Stimulated activated CD4-positive, alpha-beta T cell treated with anti-CD3 and anti-CD28 coated beads, Interleukin-1b, Interleukin-23, amount 100 ng/mL, for 24 hours (primary cell): ENCODE data around the gene TMEM242.
A peak's percentile ranks its signal among the peaks of the same experiment; 100 is the strongest.
"Not testable (repeated sequence)": the region's sequence is repeated elsewhere in the genome, so short reads cannot be mapped to it uniquely, and the experiment has no call there.

ENCODE experiments used
- DNase-seq, 4 experiments: peaks; one replicate each; pipeline ENCODE4 v3.0.0-alpha.2; 2020; ENCODE audit warnings: low read depth in 4 of 4, low spot score in 1 of 4

The TMEM242 gene

DNA sequence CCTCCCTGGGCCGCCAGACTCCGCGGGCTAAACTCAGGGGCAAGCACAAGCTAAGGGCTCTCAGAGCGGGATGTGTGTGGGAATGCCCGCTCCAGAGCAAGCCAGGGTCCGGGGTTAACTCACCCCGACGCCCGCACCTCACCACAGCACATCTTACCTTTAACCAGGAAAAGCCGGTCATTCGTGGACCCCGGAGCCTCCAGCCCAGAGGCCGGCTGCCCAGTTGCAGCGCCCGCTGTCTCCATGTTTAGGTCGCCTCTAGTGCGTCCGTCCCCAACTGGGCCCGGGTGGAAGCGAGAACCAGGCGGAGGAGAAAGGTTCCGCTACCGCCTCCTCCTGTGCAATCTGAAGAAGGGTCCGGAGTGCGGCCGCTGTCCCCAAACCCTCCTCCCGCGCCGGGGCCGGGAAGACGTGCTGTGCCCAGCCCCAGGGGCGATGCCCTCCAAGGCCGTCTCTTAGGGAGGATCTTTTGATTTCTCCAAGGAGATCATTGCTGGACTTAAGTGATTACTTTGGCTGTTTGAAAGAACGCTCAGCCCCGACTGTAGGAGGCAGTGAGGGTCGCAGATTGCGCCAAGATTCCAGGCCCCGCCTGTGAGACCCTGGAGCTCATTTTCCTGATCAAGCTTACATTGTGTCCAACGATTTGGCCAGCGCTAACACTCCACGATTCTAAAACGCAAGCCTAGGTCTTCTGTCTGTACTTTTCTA is at the start of gene TMEM242:
TSS of gene TMEM242 (minus strand) at position 265 of the 711 bp plus-strand sequence. CDS start at position 245, 20 bp downstream.
- DNase-seq: peak; percentile 65 to 86 (median 82)

DNA sequence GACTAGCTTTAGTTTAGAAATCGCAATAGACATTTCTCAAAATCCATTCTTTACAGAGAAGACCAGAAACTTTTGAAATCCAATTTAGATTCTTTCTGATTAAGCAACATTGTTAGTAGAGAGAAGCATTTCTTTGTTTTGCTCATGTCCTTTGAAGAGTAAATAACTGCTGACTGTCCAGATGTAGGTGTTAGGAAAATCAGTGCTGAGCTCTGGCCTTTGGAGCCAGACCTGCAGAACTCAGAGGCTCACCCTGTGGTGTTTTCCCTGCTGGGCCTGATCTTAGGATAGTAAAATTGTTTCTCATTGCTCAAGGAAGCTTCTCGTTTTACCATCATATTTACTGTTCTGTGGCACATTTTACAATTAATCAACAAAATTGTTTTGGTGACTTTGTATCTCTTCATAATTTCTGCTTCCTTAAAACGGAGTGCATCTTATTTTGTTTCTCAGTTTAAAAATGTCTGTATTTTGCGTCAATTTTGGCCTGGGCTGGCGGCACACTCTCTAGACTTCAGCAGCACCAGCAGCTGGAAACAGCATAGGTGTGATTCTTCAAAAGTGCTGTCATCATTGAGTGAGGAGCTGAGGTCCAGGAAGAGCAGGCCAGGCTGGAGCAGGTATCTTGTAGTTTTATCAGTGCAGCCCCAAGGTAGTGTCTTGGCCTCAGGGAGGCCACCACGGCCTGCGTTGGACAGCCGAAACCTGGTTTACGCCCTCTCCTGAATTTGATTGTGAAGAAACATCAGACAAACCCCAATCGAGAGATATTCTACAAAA is 49.4 kb upstream of the TMEM242 start:
- DNase-seq: no peak

DNA sequence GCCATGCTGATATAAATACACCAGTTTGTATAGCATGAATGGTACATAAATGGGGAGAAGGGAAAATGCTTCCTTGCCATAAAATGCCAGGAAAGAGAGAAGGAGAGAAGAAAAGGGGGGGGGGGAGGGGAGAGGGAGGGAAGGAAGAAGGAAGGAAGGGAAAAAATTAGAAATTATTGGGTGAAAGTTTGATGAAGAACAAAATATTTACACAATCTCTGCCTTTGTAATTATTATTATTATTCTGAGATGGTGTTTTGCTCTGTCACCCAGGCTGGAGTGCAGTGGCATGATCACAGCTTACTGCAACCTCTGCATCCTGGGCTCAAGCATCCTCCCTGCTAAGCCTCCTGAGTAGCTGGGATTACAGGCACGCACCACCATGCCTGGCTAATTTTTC is 47.4 kb upstream of the TMEM242 start:
- no peak for DNase-seq

DNA sequence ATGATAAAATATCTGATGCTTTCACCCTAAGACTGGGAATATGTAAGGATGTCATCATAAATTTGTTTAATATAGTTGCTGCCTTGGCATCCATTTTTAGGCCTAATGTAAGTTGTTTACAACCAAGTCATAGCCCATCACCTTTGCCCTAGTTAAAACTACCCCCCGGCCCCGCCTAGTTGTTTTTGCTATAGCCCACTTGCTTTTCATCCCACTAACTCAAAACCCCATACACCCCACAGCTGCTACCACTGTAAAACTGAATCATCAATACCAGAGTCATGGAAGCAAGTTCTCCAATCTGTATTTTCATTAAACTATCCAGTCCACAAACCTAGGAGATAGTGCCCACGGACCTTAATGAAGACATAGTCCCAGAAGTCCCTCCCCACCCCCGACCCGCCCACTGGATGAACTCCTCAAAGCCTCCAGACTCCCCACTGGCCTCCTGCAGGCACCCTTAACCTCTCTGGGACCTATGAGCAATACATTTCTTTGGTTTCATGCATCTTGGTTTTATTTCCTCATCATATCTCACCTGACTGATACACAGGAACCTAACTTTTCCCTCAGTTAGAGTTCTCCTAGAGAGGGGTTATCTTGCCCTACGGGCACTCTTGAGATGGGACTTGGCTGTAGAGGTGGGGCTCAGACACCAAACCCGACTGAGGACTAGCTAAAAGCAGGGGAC is 45.2 kb upstream of the TMEM242 start:
- no peak for DNase-seq

DNA sequence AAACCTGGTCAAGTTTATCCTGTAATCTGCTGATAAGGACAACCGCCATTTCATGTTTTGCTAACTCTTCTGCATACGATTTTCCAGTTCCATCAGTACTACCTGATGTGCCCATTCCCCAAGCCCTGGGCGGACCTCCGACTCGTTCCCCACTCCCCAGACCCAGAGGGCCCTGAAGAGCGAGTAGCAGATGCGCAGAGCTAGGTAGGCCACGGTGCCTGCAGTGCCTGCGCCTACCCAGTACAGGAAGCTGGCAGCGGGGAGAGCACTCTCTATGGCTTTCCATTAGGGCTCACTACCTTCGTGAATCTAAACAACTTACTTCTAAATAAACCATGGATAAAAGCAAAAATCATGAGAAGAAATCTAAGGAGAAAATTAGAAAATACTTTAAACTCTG is 43.3 kb upstream of the TMEM242 start:
- DNase-seq: no peak

DNA sequence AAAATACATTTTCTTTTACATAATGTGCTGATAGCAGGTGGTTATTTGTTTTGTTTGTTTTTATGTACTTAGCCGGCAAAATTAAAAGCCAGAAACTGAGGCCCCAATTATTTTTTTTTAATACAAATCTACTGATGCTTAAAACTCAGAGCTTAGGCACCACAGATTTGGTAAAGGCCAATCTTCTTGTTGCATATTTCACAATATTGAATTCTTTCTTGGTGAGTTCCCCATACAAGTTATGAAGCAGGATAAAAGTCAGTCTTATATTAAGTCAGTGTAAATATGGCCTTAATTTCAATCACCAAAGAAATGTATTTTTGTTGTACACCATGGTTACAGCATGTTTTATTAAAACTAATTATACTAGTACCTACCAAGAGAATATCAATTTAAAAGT is 41.4 kb upstream of the TMEM242 start:
- DNase-seq: no peak

DNA sequence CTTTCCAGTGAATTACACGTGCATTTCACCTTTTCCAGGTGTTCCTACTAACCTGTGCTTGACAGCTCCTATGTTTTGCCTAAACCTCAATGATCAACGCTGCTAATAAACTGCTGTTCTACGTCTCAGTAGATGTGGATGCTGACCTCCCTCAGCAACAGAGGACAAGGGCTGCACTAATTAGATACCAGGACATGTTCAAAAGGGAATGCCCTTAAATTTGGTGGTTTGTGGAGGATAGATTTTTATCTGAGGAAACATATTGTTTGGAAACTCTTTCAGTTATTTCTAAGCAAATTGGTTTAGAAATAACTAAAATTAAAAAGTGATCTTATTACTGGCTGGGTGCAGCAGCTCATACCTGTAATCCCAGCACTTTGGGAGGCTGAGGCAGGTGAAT is 38.6 kb upstream of the TMEM242 start:
- DNase-seq: no peak

DNA sequence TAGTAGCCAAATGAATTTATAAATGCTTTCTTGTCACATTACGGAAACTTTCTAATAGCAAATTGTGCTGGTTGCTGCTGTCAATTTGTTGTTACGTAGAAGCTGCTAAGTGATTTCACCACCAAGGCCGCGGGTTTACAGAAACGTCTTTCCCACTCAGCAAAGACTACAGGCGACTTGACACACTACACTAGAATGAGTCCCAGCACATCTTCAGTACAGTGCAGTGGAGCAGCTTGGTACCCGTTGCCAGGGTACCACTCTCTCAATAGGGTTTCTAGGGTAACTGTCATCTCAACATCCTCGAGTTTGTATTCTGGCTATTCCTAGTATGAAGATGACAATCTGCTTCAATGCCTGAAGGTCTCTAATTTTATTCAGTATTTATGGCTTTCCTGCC is 35.0 kb upstream of the TMEM242 start:
- no peak for DNase-seq

DNA sequence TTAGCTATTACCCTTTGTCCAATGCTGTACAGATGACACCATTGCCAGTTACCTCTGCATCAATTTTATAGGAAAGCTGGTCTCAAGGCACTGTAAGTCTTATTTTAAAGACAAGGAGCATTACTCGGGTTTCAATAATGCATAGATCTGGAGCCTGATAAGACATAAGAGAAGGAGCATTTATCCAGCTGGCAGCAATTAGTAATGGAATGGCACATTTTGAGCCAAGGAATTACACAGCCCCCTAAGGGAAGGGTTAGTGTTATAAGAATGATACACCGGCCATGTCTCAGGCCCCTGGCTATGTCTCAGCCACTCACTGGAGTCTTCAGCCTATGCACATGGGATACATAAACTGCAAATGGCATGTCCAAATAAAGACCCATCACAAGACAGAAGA is 23.1 kb upstream of the TMEM242 start:
- DNase-seq: no peak

DNA sequence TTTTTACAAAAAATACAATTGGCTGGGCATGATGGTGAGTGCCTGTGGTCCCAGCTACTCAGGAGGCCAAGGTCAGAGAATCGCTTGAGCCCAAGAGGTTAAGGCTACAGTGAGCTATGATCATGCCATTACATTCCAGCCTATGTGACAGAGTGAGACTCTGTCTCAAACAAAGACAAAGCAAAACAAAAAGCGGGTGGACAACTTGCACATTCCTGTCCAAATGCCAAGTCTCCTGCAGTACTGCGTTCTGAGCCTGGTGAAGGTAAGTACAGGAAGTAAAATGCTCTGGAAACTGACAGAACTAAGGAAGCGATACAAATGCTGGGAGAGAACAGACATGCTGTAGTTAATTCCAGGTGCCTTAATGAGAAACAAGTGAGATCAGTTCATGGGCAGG is 20.4 kb upstream of the TMEM242 start:
- DNase-seq: no peak

DNA sequence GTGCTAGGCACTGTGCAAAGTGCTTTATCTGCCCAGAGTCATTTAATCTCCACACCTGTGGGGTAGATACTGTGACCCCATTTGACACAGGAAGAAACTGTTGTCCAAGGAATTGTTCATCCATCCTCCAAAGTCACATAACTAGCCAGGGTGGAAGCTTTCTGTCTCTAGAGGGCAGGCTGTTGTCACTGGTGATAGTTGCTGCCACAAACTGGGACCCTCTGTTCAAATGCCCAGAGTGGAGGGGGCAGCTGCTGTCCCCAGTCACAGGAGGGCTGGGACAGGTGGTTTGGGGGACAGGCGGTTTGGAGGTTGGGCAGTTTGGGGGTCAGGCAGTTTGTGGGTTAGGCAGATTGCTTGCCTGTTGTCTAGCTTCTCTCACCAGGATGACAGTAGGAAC is 16.1 kb upstream of the TMEM242 start:
- no peak for DNase-seq

DNA sequence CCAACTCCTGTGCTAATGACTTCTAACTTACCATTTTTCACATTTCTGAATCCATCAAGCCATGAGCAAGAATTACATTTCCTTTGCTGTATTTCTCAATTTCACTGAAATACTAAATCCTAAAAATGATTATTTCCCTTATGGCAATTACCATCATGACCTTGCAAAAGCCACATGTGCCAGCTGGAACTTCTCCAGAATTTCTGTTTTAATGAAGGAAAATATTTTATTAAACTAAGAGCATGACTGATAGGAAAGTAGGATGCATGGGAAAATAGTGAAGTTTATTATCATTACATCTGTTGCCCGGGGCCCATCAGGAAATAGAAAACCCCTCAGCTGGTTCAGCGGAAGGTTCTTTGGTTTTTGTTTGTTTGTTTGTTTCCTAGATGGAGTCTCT is 14.4 kb upstream of the TMEM242 start:
- no peak for DNase-seq

DNA sequence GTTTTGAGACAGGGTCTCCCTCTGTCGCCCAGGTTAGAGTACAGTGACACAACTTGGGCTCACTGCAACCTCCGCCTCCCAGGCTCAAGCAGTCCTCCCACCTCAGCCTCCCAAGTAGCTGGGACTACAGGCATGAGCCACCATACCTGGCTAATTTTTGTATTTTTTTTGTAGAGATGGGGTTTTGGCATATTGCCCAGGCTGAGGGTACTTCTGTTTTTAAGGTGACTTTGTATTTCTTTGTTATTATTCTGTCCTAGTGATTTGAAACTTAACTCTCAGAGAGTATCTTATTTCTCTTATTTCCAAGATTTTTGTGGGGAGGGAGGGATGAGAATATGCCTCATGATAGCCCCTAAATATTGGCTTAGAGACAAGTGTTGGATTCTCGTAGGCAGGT is 14.0 kb upstream of the TMEM242 start:
- not testable (repeated sequence) for DNase-seq

DNA sequence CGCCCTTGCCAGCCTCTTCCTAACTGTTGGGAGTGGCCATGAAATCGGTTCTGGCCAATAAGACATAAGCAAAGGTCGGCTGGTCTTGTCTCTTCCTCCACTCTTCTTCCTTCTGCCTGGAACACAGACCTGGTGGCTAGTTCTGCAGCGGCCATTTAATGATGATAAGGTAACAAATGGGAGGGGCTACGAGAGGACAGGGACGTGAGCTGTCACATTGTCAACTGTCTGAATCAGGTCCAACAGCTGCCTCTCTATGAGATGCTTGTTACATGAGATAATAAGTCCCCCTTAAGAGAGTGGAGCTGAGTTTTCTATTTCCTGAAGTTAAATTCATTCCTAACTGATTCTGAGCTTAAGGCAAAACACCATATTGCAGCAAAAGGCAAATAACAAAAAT is 12.5 kb upstream of the TMEM242 start:
- DNase-seq: no peak

DNA sequence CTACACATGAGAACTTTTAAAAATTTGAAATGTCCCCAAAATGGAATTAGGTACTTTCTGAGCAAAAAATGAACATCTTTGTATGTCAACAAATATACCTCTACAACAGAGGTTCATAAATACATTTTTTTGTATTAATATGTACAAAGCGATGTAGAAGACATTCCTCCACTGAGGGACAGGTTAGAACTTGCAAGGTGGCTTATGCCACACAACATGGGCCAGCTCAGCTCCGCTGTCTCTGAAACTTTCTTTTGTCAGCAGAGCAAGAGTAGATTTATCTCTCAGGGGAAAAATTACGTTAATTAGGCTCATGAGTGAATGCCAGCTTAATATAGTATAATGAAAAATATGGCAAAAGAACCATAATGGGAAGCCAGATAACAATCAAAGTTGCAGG is 10.6 kb upstream of the TMEM242 start:
- DNase-seq: no peak

DNA sequence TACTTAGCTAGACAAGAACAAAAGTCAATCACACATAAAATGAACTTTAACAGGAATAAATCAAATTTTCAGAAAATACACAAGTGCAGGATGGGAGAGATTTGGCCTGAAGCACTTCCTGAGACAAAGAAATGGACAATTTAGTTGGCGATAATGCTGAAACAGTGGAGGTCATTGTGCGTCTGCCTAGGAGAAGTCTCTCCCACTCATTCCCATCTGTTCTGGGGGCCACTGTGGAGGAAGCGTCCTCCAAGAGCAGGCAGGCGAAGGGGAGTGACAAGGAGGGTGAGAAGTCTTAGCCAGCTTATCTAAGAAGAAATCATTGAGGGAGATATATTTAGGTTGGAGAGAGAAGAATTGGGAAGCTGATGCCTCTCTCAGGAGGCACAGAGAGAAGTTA is 10.2 kb upstream of the TMEM242 start:
- DNase-seq: no peak

DNA sequence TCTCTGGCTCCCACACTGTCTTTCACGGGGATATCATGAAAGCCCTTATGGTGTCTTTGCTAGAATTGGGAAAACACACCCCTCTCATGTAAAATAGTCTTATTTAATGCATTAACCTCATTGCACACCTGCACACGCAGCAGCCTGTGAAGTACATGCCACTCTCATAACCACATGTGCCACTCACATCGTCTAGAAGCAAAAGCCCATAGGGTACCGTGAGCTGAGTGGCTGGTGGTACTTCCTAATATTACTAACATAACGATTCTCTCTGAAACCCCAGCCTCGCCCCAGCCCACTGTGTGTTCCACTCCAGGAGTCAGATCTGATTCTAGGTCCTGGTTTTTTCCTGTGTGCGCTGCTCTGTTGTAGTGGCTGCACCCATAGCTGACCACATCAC is 9.5 kb upstream of the TMEM242 start:
- DNase-seq: no peak

DNA sequence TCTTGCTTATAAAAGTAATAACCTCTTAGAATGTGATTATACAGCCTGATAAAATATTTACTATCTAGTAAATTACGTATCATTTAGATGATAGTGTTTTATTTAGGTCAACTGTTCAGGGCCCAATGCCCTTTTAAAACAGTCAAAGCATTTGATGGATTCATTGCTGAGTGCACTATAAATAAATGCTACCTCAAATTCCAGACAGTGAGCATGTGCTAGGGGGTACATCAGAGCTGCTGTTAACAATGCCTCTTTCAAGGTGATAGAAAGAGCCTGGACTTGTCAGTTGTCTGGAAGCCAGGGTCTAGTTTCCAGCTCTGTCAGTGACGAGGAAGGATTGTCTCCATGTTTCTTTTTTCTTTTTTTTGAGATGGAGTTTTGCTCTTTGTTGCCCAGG is 7.5 kb upstream of the TMEM242 start:
- no peak for DNase-seq

DNA sequence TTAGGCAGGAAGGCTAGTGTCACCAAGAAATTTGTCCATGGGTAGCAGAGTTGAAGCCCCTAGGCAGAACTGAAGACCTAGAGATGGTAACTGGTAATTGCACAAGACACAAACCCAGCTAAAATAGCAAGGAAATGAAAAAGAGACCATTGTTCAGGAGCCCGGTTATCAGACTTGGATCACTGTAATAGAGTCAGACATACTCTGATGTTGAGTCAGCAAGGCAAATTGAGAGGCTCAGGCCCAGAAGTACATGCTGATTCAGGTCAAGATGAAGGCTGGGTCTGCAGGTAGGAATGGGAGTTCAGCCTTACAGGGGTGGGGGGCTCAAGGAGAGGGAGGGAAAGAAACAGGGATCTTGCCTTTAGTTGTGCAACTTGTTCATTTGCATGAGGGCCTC is 6.5 kb upstream of the TMEM242 start:
- no peak for DNase-seq

DNA sequence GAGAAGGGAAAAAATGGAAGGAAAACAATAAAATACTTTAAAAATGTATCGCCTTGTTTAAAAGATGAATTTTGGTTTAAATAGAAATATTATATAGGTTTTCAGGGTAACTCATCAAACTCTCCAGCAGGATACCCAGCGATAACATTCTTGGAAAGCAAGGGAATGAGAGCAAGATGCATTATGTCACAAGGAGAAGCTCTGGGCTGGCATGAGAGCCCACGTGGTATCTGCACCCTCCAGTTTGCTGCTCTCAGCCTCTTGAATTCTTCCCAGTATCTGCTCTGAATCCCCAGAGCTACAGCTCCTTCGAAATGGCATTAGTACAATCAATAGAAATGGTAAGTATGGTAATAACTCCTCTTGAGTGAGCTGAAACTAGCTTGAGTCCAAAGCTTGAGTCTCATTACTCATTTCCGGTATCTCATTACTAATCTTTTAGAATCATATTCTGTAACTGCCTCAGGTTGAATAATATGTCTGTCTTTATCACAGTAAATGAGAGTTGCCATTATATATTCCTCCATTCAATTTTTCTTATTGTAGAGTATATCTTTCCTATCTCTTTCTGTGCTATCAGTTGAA is 4.9 kb upstream of the TMEM242 start:
- no peak for DNase-seq

DNA sequence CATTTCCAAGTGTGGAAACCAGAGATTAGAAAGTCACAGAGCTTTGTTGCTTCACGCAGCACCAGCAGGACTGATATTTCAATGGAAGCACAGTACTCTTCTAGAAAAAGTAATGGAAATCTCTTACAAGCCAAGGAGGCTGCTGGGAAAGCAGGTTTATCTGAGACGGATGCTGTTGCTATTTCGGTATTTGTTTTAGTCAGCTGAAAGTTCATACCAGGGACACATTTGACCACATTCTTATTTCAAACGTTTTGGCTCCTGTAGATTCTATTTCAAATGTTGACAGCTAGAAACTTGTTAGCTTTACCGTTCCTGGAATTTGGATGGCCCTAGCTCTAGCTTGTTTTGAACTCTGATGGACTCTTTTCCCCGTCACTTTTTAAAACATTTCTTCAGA is 3.7 kb upstream of the TMEM242 start:
- no peak for DNase-seq
